ENCODE measurements around the gene TTC9. TPM values are rescaled to one million over a fixed set of nuclear protein-coding genes. Genes with fewer than 3 reads are reported as not detected.

TTC9 gene
- total and polyA plus RNA-seq, 7 donors = 0.16 to 3.6 (median 0.66) TPM; not detected in 1

GRCh38 chr14:70653662-70654061 is 11.9 kb downstream of the TTC9 start:
- TF ChIP-seq POLR2AphosphoS5 (IDR thresholded peaks at IDR 0.05) (no peak), EP300 (IDR thresholded peaks at IDR 0.05) (no peak)
- DNase-seq = no peak
- Histone ChIP-seq H3K27me3 (no peaks in the 10 kb centered on the region), H3K4me3 (no peak overlapping the region), H3K36me3 (no peaks in the 10 kb centered on the region), H3K27ac (no peak overlapping the region), H3K9me3 (no peaks in the 10 kb centered on the region), H3K4me1 (no peaks in the 10 kb centered on the region)
- 38 to 50% methylated on average over 3 of the region's 3 CpGs for WGBS, 2 donors
- intact Hi-C loops (cut with DNase I) = no loop called here

GRCh38 chr14:70654632-70655031 is 12.9 kb downstream of the TTC9 start:
- 63 to 84% methylated on average over 6 of the region's 6 CpGs for WGBS, 2 donors
- no peaks in the 10 kb centered on the region for H3K9me3 ChIP-seq
- TF ChIP-seq CTCF (IDR thresholded peaks at IDR 0.05) (no peak), POLR2A (IDR thresholded peaks at IDR 0.05) (no peak), EP300 (IDR thresholded peaks at IDR 0.05) (no peak), POLR2AphosphoS5 (IDR thresholded peaks at IDR 0.05) (no peak)

GRCh38 chr14:70655110-70655826 is 13.6 kb downstream of the TTC9 start:
- H3K9me3 ChIP-seq = no peaks in the 10 kb centered on the region
- TF ChIP-seq POLR2AphosphoS5 (IDR thresholded peaks at IDR 0.05) (no peak), EP300 (IDR thresholded peaks at IDR 0.05) (no peak), CTCF (IDR thresholded peaks at IDR 0.05) (no peak), POLR2A (IDR thresholded peaks at IDR 0.05) (no peak)
- no peaks in the 10 kb centered on the region for H3K27me3 ChIP-seq
- no peak for DNase-seq
- intact Hi-C loops (cut with DNase I) = no loop called here
- H3K4me3 ChIP-seq = no peak overlapping the region
- H3K36me3 ChIP-seq = no peaks in the 10 kb centered on the region
- H3K27ac ChIP-seq = no peak overlapping the region
- H3K4me1 ChIP-seq = no peaks in the 10 kb centered on the region
- 49 to 77% methylated on average over 19 of the region's 19 CpGs for WGBS, 2 donors

More at GRCh38 chr14:70654632-70655031, 12.9 kb downstream of the TTC9 start:
- Histone ChIP-seq H3K36me3 (no peaks in the 10 kb centered on the region), H3K4me1 (no peaks in the 10 kb centered on the region), H3K4me3 (no peak overlapping the region), H3K27ac (no peak overlapping the region), H3K27me3 (no peaks in the 10 kb centered on the region)
- no peak for DNase-seq
- intact Hi-C loops (cut with DNase I) = no loop called here

- H3K4me3 ChIP-seq = no peak overlapping the region
- H3K4me1 ChIP-seq = peaks cover 0 to 3% (median 0%) of the 10 kb centered on the region in 4 donors
- H3K36me3 ChIP-seq = no peaks in the 10 kb centered on the region
- no peak for DNase-seq
- no peak overlapping the region for H3K27ac ChIP-seq
- no peaks in the 10 kb centered on the region for H3K9me3 ChIP-seq
- TF ChIP-seq EP300 (IDR thresholded peaks at IDR 0.05) = no peak
- no peaks in the 10 kb centered on the region for H3K27me3 ChIP-seq
- WGBS, 2 donors = 47 to 48% methylated on average over 4 of the region's 4 CpGs
- intact Hi-C loops (cut with DNase I) = no loop called here
These were observed 17.2 kb downstream of the TTC9 start for GRCh38 chr14:70658899-70659298.

GRCh38 chr14:70660967-70661893 is 19.5 kb downstream of the TTC9 start:
- no peak for DNase-seq
- TF ChIP-seq POLR2AphosphoS5 (IDR thresholded peaks at IDR 0.05) (no peak), POLR2A (IDR thresholded peaks at IDR 0.05) (no peak), EP300 (IDR thresholded peaks at IDR 0.05) (no peak), CTCF (IDR thresholded peaks at IDR 0.05) (no peak)
- 46 to 51% methylated on average over 13 of the region's 13 CpGs for WGBS, 2 donors
- H3K36me3 ChIP-seq = no peaks in the 10 kb centered on the region
- intact Hi-C loops (cut with DNase I) = no loop called here
- no peak overlapping the region for H3K27ac ChIP-seq
- H3K4me3 ChIP-seq = no peak overlapping the region
- no peaks in the 10 kb centered on the region for H3K27me3 ChIP-seq
- peaks cover 0 to 5% (median 0%) of the 10 kb centered on the region in 4 donors for H3K4me1 ChIP-seq
- no peaks in the 10 kb centered on the region for H3K9me3 ChIP-seq
